ENCODE data around the gene CFAP73. TPM values are rescaled to one million over a fixed set of nuclear protein-coding genes. Genes with fewer than 3 reads are reported as not detected.
"Not testable (repeated sequence)": the region's sequence is repeated elsewhere in the genome, so short reads cannot be mapped to it uniquely, and the experiment has no call there.

Gene CFAP73
- polyA plus RNA-seq, 3 donors, result 0.39 to 0.73 TPM; not detected in 1

GRCh38 chr12:113136128-113136989, 13.2 kb upstream of the CFAP73 start:
- 32 to 35% (median 35%) methylated on average over 21 of the region's 21 CpGs for WGBS, 3 donors
- no peak overlapping the region for H3K27ac ChIP-seq (ENCODE audit: low read depth, low read length)

- 73 to 98% (median 84%) methylated on average over 6 of the region's 6 CpGs for WGBS, 3 donors
- no peak overlapping the region for H3K27ac ChIP-seq (ENCODE audit: low read depth, low read length)
Measured at GRCh38 chr12:113136990-113137511, 12.5 kb upstream of the CFAP73 start.

GRCh38 chr12:113137861-113138783, 11.4 kb upstream of the CFAP73 start:
- H3K27ac ChIP-seq (ENCODE audit: low read depth, low read length), result no peak overlapping the region
- WGBS, 3 donors, result 80 to 89% (median 80%) methylated on average over 12 of the region's 12 CpGs

- 83 to 87% (median 84%) methylated on average over 3 of the region's 3 CpGs for WGBS, 3 donors
- H3K27ac ChIP-seq (ENCODE audit: low read depth, low read length), result no peak overlapping the region
Measured at GRCh38 chr12:113138826-113139225, 10.7 kb upstream of the CFAP73 start.

- WGBS, 3 donors, result 79 to 86% (median 86%) methylated on average over 7 of the region's 7 CpGs
- no peak overlapping the region for H3K27ac ChIP-seq (ENCODE audit: low read depth, low read length)
Measured at GRCh38 chr12:113140706-113141105, 8.8 kb upstream of the CFAP73 start.

DNA sequence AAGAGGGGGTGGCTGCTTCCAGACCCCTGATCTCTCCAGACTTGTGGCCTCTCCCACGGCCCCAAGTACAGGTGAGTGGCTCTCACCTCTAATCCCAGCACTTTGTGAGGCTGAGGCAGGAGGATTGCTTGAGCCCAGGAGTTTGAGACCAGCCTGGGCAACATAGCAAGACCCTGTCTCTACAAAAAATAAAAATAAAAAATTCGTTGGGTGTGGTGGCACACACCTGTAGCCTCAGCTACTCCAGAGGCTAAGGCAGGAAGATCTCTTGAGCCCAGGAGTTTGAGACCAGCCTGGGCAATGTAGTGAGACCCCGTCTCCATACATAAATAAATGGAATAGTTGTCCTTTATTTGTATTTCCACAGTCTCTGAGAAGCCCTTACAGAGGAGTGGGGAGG, 7.8 kb upstream of the CFAP73 start:
- 76 to 83% (median 77%) methylated on average over 3 of the region's 3 CpGs for WGBS, 3 donors
- not testable (repeated sequence) for H3K27ac ChIP-seq (ENCODE audit: low read depth, low read length)

GRCh38 chr12:113142173-113142885, 7.2 kb upstream of the CFAP73 start:
- H3K27ac ChIP-seq (ENCODE audit: low read depth, low read length), result no peak overlapping the region
- WGBS, 3 donors, result 40 to 53% (median 42%) methylated on average over 17 of the region's 17 CpGs

DNA sequence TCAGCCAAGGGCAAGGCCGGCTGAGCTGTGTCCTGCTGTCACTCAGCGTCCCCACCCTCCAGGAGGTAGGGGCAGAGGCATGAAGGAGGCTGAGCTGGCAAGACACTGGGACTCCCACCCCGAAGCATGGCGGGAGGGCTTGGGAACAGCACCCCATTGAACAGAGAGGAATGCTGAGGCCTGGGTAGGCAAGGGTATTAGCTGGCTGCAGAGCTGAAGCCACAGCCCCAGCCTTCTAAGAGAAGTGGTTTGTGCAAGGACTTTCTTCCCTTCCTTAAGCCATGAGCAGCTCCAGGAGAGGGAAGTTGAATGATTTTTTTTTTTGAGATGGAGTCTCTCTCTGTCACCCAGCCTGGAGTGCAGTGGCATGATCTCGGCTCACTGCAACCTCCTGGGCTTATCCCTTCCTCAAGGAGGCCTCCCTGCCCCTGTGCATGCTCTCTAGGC, 6.6 kb upstream of the CFAP73 start:
- WGBS, 3 donors, result 64 to 67% (median 64%) methylated on average over 5 of the region's 5 CpGs
- H3K27ac ChIP-seq (ENCODE audit: low read depth, low read length), result no peak overlapping the region

GRCh38 chr12:113143959-113144358, 5.6 kb upstream of the CFAP73 start:
- whole genome bisulfite sequencing, 3 donors, result 88 to 91% (median 90%) methylated on average over 8 of the region's 8 CpGs
- H3K27ac ChIP-seq (ENCODE audit: low read depth, low read length), result no peak overlapping the region

DNA sequence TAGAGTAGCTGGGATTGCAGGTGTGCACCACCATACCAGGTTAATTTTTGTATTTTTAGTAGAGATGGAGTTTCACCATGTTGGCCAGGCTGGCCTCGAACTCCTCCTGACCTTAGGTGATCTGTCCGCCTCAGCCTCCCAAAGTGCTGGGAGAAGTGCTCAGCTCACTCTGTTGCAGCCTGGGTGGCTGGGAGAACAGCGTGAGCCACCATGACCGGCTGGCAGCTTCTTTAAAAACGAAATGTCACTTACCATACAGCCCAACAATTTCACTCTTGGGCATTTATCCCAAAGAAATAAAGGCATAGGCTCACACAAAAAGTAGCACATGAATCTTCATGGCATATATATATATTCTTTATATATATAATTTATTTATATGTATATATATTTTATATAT, 4.7 kb upstream of the CFAP73 start:
- WGBS, 3 donors, result 77 to 84% (median 78%) methylated on average over 5 of the region's 5 CpGs
- H3K27ac ChIP-seq (ENCODE audit: low read depth, low read length), result no peak overlapping the region

GRCh38 chr12:113145720-113146551, 3.6 kb upstream of the CFAP73 start:
- no peak overlapping the region for H3K27ac ChIP-seq (ENCODE audit: low read depth, low read length)

GRCh38 chr12:113146999-113147398, 2.5 kb upstream of the CFAP73 start:
- WGBS, 3 donors, result 81 to 91% (median 86%) methylated on average over 2 of the region's 2 CpGs
- no peak overlapping the region for H3K27ac ChIP-seq (ENCODE audit: low read depth, low read length)

More at GRCh38 chr12:113145720-113146551, 3.6 kb upstream of the CFAP73 start:
- WGBS, 3 donors, result 69 to 78% (median 74%) methylated on average over 12 of the region's 12 CpGs

DNA sequence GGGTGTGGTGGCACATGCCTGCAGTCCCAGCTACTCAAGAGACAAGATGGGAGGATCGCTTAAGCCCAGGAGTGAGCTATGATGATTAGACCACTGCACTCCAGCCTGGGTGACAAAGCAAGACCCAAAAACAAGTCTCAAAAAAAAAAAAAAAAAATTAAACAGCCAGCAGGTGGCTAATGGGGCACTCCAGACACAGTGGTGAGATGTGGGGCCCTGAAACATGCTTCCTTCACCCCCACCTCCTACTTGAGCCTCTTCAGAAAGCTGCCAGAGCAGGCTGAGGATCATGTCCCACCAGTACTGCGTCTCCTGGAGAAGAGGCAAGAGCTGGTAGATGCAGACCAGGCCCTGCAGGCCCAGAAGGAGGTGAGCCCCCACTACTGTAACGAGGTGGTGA, 2.1 kb downstream of the CFAP73 start:
- 89 to 93% (median 92%) methylated on average over 3 of the region's 3 CpGs for WGBS, 3 donors
- no peak overlapping the region for H3K27ac ChIP-seq (ENCODE audit: low read depth, low read length)

DNA sequence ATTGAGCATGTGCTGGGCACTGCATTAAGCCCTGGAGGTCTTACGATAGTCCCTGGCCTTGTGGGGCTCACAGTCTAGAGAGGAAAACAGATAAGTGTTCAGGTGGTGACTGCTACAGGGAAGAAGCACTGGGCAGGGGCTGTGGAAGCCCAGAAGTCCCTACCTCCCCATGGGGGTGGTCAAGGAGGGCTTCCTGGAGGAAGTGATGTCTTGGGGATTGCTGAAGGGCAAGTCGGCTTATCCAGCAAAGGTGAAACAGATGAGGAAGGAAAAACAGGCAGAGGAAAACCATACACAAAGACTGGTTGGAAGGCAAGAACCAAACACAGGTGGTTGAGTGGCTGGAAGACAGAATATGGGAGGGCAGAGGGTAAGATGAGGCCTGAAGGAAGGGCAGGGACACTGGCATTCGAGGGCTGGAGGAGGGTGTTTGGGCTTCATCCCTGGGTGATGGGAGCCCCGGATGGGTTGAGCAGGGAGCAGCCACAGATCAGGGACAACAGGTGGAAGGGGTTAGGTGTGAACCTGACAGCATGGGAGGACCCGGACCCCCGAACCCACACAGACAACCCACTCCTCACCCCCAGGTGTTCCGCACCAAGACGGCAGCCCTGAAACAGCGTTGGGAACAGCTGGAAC, 2.8 kb downstream of the CFAP73 start:
- 23 to 28% (median 25%) methylated on average over 9 of the region's 9 CpGs for WGBS, 3 donors
- no peak overlapping the region for H3K27ac ChIP-seq (ENCODE audit: low read depth, low read length)

GRCh38 chr12:113152835-113153814, 3.6 kb downstream of the CFAP73 start:
- 6 to 7% (median 7%) methylated on average over 68 to 70 of the region's 70 CpGs for WGBS, 3 donors
- H3K27ac ChIP-seq (ENCODE audit: low read depth, low read length), result no peak overlapping the region
